HG02938 (cell line): ENCODE results near the gene CTNND2.

Source experiments
- ATAC-seq: cut with Tn5 transposase; IDR thresholded peaks from one replicate; pipeline ENCODE4 v1.9.1; 2021; ENCODE audit warnings: mild to moderate bottlenecking, moderate library complexity; ENCODE audit not compliant: unreplicated experiment

CTNND2 gene

GRCh38 chr5:11277323-11277722 lies 626.9 kb downstream of the CTNND2 start:
- no peak for ATAC-seq

- ATAC-seq: no peak
Measured at GRCh38 chr5:11273180-11273903, 630.9 kb downstream of the CTNND2 start.

- no peak for ATAC-seq
Measured at GRCh38 chr5:11269515-11269914, 634.7 kb downstream of the CTNND2 start.

- ATAC-seq: no peak
Measured at GRCh38 chr5:11268891-11269290, 635.4 kb downstream of the CTNND2 start.

- ATAC-seq: no peak
Measured at GRCh38 chr5:11266331-11266730, 637.9 kb downstream of the CTNND2 start.

- no peak for ATAC-seq
Measured at GRCh38 chr5:11261241-11261640, 643.0 kb downstream of the CTNND2 start.

GRCh38 chr5:11258001-11258400 lies 646.2 kb downstream of the CTNND2 start:
- no peak for ATAC-seq

GRCh38 chr5:11252523-11252922 lies 651.7 kb downstream of the CTNND2 start:
- no peak for ATAC-seq

- ATAC-seq: no peak
Measured at GRCh38 chr5:11252075-11252474, 652.2 kb downstream of the CTNND2 start.

- ATAC-seq: no peak
Measured at GRCh38 chr5:11251247-11251646, 653.0 kb downstream of the CTNND2 start.

GRCh38 chr5:11248966-11249365 lies 655.3 kb downstream of the CTNND2 start:
- ATAC-seq: no peak

- no peak for ATAC-seq
Measured at GRCh38 chr5:11247224-11247623, 657.0 kb downstream of the CTNND2 start.

GRCh38 chr5:11240293-11241190 lies 663.7 kb downstream of the CTNND2 start:
- ATAC-seq: no peak

- ATAC-seq: no peak
Measured at GRCh38 chr5:11239261-11240015, 664.8 kb downstream of the CTNND2 start.

- no peak for ATAC-seq
Measured at GRCh38 chr5:11234501-11234911, 669.7 kb downstream of the CTNND2 start.

- no peak for ATAC-seq
Measured at GRCh38 chr5:11230890-11231289, 673.4 kb downstream of the CTNND2 start.

- ATAC-seq: no peak
Measured at GRCh38 chr5:11227064-11227463, 677.2 kb downstream of the CTNND2 start.

GRCh38 chr5:11224436-11225187 lies 679.6 kb downstream of the CTNND2 start:
- no peak for ATAC-seq

- no peak for ATAC-seq
Measured at GRCh38 chr5:11222169-11222568, 682.1 kb downstream of the CTNND2 start.

- no peak for ATAC-seq
Measured at GRCh38 chr5:11214864-11215644, 689.2 kb downstream of the CTNND2 start.
